Measurements from ENCODE around the gene IRAK3.

DNA sequence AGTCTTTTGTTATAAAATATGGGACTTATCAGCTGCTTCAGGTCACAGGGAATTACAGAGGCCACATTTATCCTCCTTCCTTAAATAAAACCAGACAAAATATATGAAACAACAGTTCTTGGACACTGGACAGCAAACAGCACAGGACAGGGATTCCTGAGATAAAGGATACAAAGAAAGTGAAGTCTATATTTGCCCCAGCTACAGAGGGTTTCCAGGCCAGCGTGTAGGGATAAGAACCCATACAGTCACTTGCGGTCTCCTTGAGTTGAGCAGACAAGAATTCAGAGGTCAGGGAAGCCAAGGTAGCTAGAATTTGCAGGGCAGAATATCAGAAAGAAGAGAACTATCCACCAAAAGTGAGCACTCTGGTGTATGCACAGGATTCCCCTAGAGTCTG, 49.7 kb upstream of the IRAK3 start:
- TF ChIP-seq EZH2 (IDR thresholded peaks at IDR 0.05; ENCODE audit: low read depth) (no peak), CTCF (conservative IDR thresholded peaks at IDR 0.05) (no peak)
